GM19193 (cell line): Measurements from ENCODE around the gene KIF26B.

Source experiments
- POLR2A ChIP-seq: IDR thresholded peaks from 4 replicates; pipeline ENCODE4 v1.6.1; 2011; ENCODE audit not compliant: insufficient read depth, insufficient read length; ENCODE audit errors: extremely low read depth

Gene KIF26B

DNA sequence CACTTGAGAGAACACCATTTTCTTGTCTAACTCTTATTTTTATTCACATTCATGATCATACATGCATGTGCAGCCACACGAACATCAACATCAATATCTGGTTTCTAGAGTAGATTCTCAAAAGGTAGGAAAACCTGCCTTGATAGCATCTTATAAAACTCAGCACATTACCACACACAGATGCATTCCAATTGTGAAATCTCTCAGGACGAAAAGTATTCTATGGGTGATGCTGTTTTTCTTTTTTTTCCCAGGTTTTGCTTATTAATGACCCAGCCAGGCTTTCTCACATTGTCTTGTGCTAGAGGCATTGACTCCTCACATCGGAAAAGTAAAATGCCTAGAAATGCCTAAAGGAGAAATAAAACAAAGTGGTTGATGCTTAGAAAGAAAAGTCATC lies 562.8 kb downstream of the KIF26B start:
- TF ChIP-seq POLR2A = no peak

DNA sequence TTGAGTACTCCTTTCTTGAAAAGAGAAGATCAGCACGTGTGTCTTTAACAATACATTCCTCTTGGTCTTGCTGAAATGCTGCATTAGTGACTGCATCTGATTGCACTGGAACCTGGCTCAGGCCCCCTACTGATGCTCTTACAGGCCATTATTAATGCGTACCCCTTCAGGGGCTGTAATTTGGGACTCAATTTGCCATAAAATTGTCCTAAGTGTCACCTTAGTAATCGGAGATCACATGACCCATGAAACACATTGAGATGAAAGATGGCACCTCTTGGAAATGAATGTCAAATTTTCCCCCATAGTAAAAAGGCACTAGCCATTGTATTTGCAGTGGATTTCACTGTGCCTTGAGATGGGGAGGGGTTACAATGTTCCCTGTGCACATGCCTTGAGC lies 563.3 kb downstream of the KIF26B start:
- TF ChIP-seq POLR2A = no peak

DNA sequence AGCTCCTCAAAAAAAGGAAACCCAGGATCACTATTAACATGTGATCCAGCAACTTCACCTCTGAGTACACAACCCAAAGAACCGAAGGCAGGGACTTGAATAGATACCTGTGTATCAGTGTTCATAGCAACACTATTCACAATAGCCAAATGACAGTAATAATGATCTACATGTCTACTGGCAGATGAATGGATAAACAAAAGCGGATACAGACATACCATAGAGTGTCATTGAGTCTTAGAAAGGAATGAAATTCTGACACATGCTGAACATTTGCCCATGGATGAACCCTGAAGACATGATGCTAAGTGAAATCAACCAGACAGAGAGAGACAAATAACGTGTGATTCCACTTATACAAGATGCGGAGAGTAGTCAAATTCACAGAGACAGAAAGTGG lies 564.2 kb downstream of the KIF26B start:
- TF ChIP-seq POLR2A = no peak

DNA sequence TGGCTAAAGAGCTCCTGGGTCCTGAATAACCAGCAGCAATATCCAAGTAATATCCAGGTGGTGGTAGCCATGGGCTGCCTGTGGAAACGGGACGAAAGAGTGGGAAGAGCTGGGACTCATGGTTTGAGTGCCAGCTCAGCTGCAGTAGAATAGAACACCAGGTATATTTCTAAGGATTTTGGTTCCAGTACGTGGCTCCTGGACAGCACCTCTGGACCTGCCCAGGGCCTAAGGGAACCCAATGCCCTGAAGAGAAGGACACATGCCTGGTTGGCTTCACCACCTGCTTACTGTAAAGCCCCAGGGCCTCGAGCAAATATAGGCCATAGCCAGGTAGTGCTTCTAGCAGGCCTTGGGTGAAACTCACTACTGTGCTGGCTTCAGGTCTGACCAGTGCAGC lies 566.7 kb downstream of the KIF26B start:
- TF ChIP-seq POLR2A = no peak

DNA sequence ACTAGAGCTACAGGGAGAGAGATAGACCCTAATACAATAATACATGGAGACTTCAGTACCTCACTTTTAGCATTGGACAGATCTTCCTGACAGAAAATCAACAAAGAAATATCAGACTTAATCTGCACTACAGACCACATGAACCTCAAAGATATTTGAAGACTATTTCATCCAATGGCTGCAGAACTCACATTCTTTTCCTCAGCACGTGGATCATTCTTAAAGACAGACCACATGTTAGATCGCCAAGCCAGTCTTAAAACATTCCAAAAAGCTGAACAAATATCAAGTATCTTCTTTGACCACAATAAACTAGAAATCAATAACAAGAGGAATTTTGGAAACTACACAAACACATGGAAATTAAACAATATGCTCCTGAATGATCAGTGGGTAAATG lies 576.0 kb downstream of the KIF26B start:
- no peak for TF ChIP-seq POLR2A

DNA sequence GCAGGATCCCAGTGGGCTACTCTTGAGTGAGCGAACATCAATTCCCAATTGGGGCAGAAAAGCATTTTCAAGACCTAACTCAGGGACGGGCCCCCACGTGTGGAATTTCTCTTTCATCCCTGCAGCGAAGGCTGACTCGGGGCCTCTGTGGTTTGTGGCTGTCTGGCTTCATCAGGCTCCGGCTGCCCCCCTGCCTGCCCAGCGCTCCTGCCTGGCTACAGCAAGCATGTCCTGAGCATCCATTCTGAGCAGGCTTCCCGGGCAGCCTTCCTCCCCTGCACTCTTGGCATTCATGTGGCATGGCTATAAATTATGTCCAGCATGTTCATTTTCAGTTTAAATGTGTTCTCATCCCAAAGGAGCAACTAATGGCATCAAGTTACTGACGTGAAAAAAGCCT lies 588.1 kb downstream of the KIF26B start:
- no peak for TF ChIP-seq POLR2A

DNA sequence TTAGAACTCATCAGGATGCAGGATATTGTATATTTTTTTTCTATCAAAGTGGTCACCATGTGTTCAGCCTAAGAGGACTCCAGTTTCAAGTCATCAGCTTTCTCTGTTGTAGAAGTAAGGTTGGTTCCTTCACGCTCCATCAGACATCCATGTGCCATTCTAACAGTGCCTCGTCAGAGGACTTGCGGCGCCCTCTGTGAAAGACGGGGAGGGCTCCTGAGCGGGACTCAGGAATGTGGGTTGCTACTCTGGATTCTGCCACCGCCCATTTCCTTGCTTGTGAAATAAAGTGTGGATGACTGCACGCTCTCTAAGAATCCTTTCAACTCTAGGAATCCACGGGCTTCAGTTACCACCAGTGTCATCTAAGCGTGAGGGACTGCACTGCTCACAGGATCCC lies 593.5 kb downstream of the KIF26B start:
- no peak for TF ChIP-seq POLR2A

DNA sequence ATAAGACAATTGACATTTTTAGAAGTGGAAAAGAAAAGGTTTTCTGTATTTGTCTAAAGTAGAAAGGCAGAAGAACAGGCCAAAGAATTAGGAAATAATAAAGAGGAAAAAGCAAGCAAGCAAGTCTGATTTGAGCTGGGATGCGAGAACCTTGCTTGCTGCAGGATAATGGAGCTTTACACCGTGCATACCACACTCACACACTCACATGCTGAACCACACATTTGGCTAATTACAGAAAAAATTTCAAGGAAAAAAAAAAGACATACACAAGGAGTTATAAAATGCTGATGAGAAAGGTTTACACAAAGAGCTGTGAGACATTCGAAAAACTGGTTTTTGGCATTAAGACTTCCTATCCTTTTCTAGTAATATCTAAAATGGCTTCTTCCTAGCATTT lies 593.9 kb downstream of the KIF26B start:
- no peak for TF ChIP-seq POLR2A

DNA sequence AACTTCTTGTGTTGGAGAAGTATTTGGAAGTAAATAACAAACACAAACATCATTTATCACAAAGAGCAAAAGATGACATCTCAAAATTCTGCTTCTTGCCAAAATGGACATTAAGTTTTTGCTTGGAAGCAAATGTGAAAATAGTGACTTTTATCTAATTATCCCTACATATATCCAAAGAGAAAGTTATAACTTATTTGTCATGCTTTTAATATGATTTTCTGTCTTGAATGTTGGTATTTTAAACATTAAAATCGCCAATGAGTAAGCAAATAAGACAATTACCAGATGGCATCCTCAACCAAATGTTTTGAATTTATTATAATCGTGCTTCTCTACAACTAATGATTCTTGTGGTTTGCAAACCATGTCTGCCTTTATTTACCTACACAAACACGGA lies 594.3 kb downstream of the KIF26B start:
- TF ChIP-seq POLR2A = no peak

DNA sequence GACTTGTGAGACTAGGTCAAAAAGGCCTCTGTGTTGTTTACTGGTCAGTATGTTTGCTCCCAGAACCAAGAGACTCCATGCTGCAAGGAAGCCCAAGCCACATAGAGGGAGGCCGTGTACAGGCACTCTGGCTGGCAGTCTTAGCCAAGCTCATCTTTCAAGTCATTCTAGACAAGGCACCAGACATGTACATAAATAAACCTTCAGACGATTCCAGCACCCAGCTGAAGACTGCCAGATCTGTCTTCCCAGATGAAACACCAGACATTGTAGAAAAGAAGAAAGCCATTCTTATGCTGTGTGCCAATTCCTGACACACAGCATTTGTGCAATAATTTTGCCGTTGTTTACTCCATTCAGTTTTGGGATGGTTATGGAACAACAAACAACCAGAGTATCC lies 595.5 kb downstream of the KIF26B start:
- TF ChIP-seq POLR2A = no peak

DNA sequence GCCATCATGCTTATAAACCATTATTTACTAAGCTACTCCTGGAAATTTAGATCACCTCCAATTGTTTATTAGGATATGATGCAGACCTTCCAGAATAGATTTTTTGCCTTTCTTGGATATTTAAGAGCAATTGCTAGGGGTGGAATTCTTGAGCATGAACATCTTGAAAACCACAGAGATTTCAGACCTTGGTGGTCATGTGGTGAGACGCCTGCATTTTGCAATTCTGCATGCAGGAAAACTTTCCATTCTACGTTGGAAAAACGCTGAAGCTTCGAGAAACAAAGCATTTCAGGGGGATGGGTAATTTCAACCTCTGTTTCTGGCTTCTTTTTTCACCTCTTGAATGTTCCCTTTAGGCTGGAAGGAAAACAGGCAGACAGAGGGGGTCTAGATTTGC lies 596.3 kb downstream of the KIF26B start:
- TF ChIP-seq POLR2A = no peak

DNA sequence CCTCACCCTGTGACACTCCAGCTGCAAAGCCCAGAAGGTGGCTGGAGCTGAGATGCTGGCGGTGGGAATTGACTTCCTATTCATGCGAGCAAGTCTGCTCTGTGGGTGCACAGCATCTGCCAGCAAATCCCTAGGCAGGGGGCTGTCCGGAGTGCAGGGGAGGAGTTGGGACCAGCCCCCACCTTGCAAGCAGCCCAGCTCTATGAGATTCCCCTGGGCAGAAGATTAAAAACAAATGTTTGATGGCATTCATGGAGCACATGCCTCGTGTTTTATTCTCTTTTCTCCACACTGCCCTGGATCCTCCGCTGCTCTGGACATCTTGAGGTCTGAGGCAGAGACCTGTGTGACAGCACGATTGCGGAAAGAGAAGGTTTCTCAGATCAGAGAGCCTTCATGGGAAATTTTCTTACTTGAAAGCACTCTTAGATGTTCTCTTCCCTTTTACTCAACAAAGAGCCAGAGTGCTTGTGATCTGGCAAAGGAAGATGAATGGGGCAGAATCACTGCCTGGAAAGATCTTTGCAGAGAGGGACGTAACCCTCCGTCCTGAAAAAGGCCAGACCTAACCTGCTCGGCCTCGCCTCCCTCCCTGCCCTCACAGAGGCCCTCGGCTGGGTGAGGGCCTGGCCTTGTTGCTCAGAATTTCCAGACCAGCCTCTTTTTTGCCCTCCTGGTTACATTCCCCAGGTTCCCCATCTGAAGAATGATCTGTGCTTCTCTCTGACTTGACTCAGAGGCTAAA lies 597.1 kb downstream of the KIF26B start:
- no peak for TF ChIP-seq POLR2A

DNA sequence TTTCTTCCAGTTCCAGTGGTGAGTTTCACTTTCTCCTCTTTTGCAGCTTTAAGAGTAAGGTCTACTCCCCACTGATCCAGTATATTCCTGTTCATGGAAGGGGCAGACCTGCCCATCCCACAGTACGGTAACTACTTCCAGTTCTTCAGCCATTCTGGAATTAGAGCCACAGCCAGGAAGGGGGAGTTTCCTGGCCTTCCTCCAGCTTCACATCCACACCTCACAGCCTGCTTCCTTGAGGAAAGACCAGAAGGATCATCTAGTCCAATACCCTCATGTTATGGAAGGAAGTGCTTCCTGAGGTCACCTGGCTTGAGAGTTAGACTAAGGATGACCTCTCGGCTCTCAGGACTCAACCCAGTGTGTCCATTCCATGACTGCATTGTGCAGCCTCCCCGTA lies 597.8 kb downstream of the KIF26B start:
- TF ChIP-seq POLR2A = no peak

DNA sequence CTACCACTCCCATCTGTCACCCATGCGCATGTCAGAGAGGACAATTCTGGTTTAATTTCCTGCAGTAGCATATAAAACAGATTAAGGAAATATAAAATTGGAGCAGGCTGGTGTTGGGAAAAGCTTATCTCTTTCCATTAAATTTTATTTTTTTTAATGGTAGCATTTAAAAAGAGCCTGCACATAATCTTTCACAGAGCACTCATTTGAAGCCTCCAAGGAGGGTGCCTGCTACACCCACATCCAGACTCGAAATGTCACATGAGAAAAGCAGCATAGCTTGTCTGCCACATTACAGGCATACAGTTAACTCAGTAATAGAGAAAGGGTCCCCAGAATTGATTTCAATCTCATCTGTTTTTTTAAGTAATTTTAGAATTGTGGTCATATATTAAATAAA lies 599.0 kb downstream of the KIF26B start:
- no peak for TF ChIP-seq POLR2A

DNA sequence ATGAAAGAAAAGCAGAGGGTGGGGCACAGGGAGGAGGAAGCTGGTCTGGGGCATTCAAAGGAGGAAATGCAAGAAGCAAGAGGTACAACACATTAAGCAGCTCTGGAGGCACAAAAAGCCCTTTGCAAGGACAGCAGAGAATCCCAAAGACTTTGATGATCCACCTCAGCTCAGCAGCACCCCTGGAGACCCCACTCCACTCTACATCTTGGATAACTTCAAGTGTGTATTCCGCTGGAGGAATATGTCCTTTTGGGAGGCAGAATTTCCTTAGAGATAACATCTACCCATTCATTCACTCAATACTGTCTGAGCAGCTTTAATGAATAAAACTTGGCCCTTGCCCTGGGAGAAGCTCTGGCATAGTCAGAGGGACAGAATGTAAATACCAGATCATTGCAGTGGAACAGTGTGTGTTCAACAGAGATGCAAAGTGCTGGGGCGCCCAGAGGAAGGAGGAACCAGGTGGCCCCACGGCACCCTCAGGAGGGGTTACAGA lies 599.7 kb downstream of the KIF26B start:
- no peak for TF ChIP-seq POLR2A
